SK-N-SH treated with all-trans-retinoic acid at 6 μM for 48 hours (cell line): ENCODE measurements around the gene MAP3K10.

ENCODE experiments used
- ATAC-seq: fragments of 200-7000 bp; cut with Tn5 transposase; 3 replicates; pipeline ENCODE4 v1.9.1; 2020; ENCODE audit warnings: mild to moderate bottlenecking, moderate library complexity
- ARNTL ChIP-seq: fragments of 450-650 bp; formaldehyde crosslinking; IDR thresholded peaks from 2 replicates; pipeline ENCODE4 v1.5.0; 2020; ENCODE audit warnings: low read depth, mild to moderate bottlenecking, moderate library complexity, borderline replicate concordance
- BACH2 ChIP-seq: fragments of 250-450 bp; sonication (Bioruptor Pico); IDR thresholded peaks from 2 replicates; pipeline ENCODE4 v1.9.0; 2021; ENCODE audit warnings: mild to moderate bottlenecking, borderline replicate concordance
- CSDC2 ChIP-seq: fragments of 250-450 bp; sonication (Bioruptor Pico); IDR thresholded peaks from 2 replicates; pipeline ENCODE4 v1.5.0; 2020; ENCODE audit warnings: mild to moderate bottlenecking, moderate library complexity
- ESRRG ChIP-seq: fragments of 250-450 bp; sonication (Bioruptor Pico); IDR thresholded peaks from 2 replicates; pipeline ENCODE4 v1.6.1; 2021; ENCODE audit warnings: mild to moderate bottlenecking
- ISL1 ChIP-seq: fragments of 250-450 bp; sonication (Bioruptor Pico); IDR thresholded peaks from 2 replicates; pipeline ENCODE4 v2.1.2; 2022; ENCODE audit warnings: mild to moderate bottlenecking, moderate library complexity
- OSR1 ChIP-seq: fragments of 250-450 bp; sonication (Bioruptor Pico); IDR thresholded peaks from 2 replicates; pipeline ENCODE4 v1.8.0; 2022; ENCODE audit warnings: moderate library complexity, mild to moderate bottlenecking, inconsistent platforms
- POU6F1 ChIP-seq: fragments of 250-450 bp; sonication (Bioruptor Pico); IDR thresholded peaks from 2 replicates; pipeline ENCODE4 v1.8.0; 2021; ENCODE audit warnings: low read depth, mild to moderate bottlenecking, moderate library complexity, borderline replicate concordance
- RARB ChIP-seq: fragments of 250-450 bp; sonication (Bioruptor Pico); IDR thresholded peaks from 2 replicates; pipeline ENCODE4 v1.8.0; 2021; ENCODE audit warnings: mild to moderate bottlenecking, moderate library complexity
- SNAI2 ChIP-seq: fragments of 250-450 bp; sonication (Bioruptor Pico); IDR thresholded peaks from 2 replicates; pipeline ENCODE4 v1.5.0; 2020; ENCODE audit warnings: mild to moderate bottlenecking, moderate library complexity
- TCF4 ChIP-seq: fragments of 250-450 bp; sonication (Bioruptor Pico); IDR thresholded peaks from 2 replicates; pipeline ENCODE4 v1.8.0; 2021; ENCODE audit warnings: mild to moderate bottlenecking, moderate library complexity, borderline replicate concordance
- TSHZ2 ChIP-seq: fragments of 250-450 bp; sonication (Bioruptor Pico); IDR thresholded peaks from 2 replicates; pipeline ENCODE4 v1.5.0; 2020; ENCODE audit warnings: mild to moderate bottlenecking, moderate library complexity
- ZC3H10 ChIP-seq: fragments of 250-450 bp; sonication (Bioruptor Pico); IDR thresholded peaks from 2 replicates; pipeline ENCODE4 v1.5.1; 2021; ENCODE audit warnings: mild to moderate bottlenecking, moderate library complexity
- ZFP3 ChIP-seq: fragments of 250-450 bp; sonication (Bioruptor Pico); IDR thresholded peaks from 2 replicates; pipeline ENCODE4 v1.5.0; 2020; ENCODE audit warnings: mild to moderate bottlenecking, moderate library complexity
- ZFP30 ChIP-seq: fragments of 450-650 bp; formaldehyde crosslinking; IDR thresholded peaks from 2 replicates; pipeline ENCODE4 v1.5.0; 2022; ENCODE audit warnings: mild to moderate bottlenecking, moderate library complexity
- ZNF565 ChIP-seq: fragments of 450-650 bp; formaldehyde crosslinking; conservative IDR thresholded peaks from 2 replicates; pipeline ENCODE4 v1.5.0; 2020; ENCODE audit warnings: low read depth, mild to moderate bottlenecking, moderate library complexity
- ZNF70 ChIP-seq: fragments of 450-650 bp; formaldehyde crosslinking; IDR thresholded peaks from 2 replicates; pipeline ENCODE4 v1.5.0; 2020; ENCODE audit warnings: mild to moderate bottlenecking, moderate library complexity
- ZNF8 ChIP-seq: fragments of 450-650 bp; formaldehyde crosslinking; IDR thresholded peaks from 2 replicates; pipeline ENCODE4 v1.5.0; 2020; ENCODE audit warnings: mild to moderate bottlenecking, moderate library complexity
- TF ChIP-seq, protein P1 (sequence below): fragments of 250-450 bp; sonication (Bioruptor Pico); IDR thresholded peaks from 2 replicates; pipeline ENCODE4 v1.5.1; 2020; ENCODE audit warnings: low read depth, mild to moderate bottlenecking, moderate library complexity
- TF ChIP-seq, protein P2 (sequence below): fragments of 250-450 bp; sonication (Bioruptor Pico); IDR thresholded peaks from 2 replicates; pipeline ENCODE4 v1.8.0; 2020; ENCODE audit warnings: mild to moderate bottlenecking, moderate library complexity, borderline replicate concordance

Gene MAP3K10

GRCh38 chr19:40157059-40157458 is 34.2 kb upstream of the MAP3K10 start:
- no peak for TF ChIP-seq CSDC2 (CRISPR knock-in tag)
- no peak for TF ChIP-seq ISL1
- no peak for TF ChIP-seq BACH2 (CRISPR knock-in tag)
- ATAC-seq: no peak

DNA sequence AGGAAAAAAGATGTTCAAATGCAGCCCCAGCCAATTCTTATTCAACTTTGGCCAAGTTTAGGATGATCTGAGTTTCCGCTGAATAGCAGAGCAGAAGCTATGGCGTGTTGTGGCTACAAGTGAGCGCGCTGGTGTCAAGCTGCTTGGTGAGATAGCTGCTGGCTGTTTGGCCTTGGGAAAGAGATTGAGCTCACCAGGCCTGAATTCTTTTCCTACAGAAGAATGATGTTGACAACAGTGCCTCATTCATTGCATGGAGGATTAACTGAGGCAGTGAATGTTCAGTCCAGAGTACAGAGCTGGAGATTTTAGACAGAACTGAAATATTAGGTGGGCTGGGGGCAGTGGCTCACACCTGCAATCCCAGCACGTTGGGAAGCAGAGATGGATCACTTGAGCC is 31.5 kb upstream of the MAP3K10 start:
- TF ChIP-seq ZNF70: no peak
- TF ChIP-seq ARNTL (CRISPR knock-in tag): no peak
- no peak for TF ChIP-seq OSR1 (CRISPR knock-in tag)
- no peak for TF ChIP-seq TSHZ2
- TF ChIP-seq ZFP30 (CRISPR knock-in tag): no peak
- TF ChIP-seq BACH2 (CRISPR knock-in tag): no peak
- TF ChIP-seq, protein P1, sequence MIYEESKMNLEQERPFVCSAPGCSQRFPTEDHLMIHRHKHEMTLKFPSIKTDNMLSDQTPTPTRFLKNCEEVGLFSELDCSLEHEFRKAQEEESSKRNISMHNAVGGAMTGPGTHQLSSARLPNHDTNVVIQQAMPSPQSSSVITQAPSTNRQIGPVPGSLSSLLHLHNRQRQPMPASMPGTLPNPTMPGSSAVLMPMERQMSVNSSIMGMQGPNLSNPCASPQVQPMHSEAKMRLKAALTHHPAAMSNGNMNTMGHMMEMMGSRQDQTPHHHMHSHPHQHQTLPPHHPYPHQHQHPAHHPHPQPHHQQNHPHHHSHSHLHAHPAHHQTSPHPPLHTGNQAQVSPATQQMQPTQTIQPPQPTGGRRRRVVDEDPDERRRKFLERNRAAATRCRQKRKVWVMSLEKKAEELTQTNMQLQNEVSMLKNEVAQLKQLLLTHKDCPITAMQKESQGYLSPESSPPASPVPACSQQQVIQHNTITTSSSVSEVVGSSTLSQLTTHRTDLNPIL (CRISPR knock-in tag): no peak
- TF ChIP-seq, protein P2, sequence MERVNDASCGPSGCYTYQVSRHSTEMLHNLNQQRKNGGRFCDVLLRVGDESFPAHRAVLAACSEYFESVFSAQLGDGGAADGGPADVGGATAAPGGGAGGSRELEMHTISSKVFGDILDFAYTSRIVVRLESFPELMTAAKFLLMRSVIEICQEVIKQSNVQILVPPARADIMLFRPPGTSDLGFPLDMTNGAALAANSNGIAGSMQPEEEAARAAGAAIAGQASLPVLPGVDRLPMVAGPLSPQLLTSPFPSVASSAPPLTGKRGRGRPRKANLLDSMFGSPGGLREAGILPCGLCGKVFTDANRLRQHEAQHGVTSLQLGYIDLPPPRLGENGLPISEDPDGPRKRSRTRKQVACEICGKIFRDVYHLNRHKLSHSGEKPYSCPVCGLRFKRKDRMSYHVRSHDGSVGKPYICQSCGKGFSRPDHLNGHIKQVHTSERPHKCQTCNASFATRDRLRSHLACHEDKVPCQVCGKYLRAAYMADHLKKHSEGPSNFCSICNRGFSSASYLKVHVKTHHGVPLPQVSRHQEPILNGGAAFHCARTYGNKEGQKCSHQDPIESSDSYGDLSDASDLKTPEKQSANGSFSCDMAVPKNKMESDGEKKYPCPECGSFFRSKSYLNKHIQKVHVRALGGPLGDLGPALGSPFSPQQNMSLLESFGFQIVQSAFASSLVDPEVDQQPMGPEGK (CRISPR knock-in tag): no peak
- no peak for TF ChIP-seq POU6F1 (CRISPR knock-in tag)
- no peak for TF ChIP-seq ZFP3 (CRISPR knock-in tag)
- no peak for ATAC-seq

- ATAC-seq: no peak
- TF ChIP-seq TCF4 (CRISPR knock-in tag): no peak
- TF ChIP-seq ESRRG (CRISPR knock-in tag): no peak
- TF ChIP-seq OSR1 (CRISPR knock-in tag): no peak
- no peak for TF ChIP-seq ZNF8
- no peak for TF ChIP-seq ZC3H10 (CRISPR knock-in tag)
- no peak for TF ChIP-seq RARB (CRISPR knock-in tag)
- no peak for TF ChIP-seq POU6F1 (CRISPR knock-in tag)
- TF ChIP-seq, protein P2 (CRISPR knock-in tag): no peak
- no peak for TF ChIP-seq SNAI2
- TF ChIP-seq ZNF70: no peak
- no peak for TF ChIP-seq CSDC2 (CRISPR knock-in tag)
- no peak for TF ChIP-seq ZFP3 (CRISPR knock-in tag)
- TF ChIP-seq ISL1: no peak
- TF ChIP-seq, protein P1 (CRISPR knock-in tag): no peak
- TF ChIP-seq ZNF565 (CRISPR knock-in tag): no peak
Measured at GRCh38 chr19:40162104-40162503, 29.1 kb upstream of the MAP3K10 start.
